K562 (cell line): ENCODE measurements around the gene NHSL2. TPM values are rescaled to one million over a fixed set of nuclear protein-coding genes. Genes with fewer than 3 reads are reported as not detected.

Experiments used
- CHD7 ChIP-seq: fragments of 200-600 bp; sonication (generic); IDR thresholded peaks from one replicate; pipeline ENCODE4 v1.6.1; 2012; ENCODE audit warnings: mild to moderate bottlenecking, low read depth, low read length, inconsistent platforms
- POLR2H ChIP-seq: IDR thresholded peaks from 2 replicates; pipeline ENCODE4 v1.6.1; 2016; ENCODE audit warnings: missing genetic modification characterization, low read depth, mild to moderate bottlenecking, control low read depth, missing compliant biosample characterization, moderate library complexity
- polyA plus RNA-seq, 8 experiments: library from polyadenylated mRNA; depleted of rRNA in 4 of 8; stranded (reverse) in 5 of 8; unstranded in 3 of 8; fragments of >200 nt; fragmentation: Nextera tagmentation in 2 of 8; fragmentation: Illumina TruSeq in 1 of 8; extraction: Ambion mirVana in 2 of 8; extraction: Trizol in 1 of 8; gene quantifications; 2 replicates each; pipeline versions ENCODE4 v1.2.1 to v1.2.3, GENCODE V29; 2011 to 2014; ENCODE audit warnings: inconsistent platforms in 1 of 8, missing spikeins in 1 of 8
- total RNA-seq, 7 experiments: library from RNA; depleted of rRNA in 6 of 7; stranded (reverse); fragments of >200 nt in 6 of 7; fragmentation: Illumina TruSeq in 2 of 7; extraction: Trizol in 2 of 7; gene quantifications; 2 replicates each; pipeline versions ENCODE4 v1.2.1 to v1.2.3, GENCODE V29; 2011 to 2021; ENCODE audit warnings: low replicate concordance in 1 of 7

Gene NHSL2
- total and polyA plus RNA-seq, 9 of the 15 experiments (the other 6 are each of a cell fraction or from before 2014, with no cell fraction given), result 0.02 TPM; not detected in 8

GRCh38 chrX:72069350-72070160 lies 158.9 kb downstream of the NHSL2 start (continued):
- TF ChIP-seq CHD7 (no peak), POLR2H (tag) (no peak)
- TF ChIP-seq, all 486 proteins: peak for 0
